HG02571 (cell line): ENCODE measurements around the gene RPRM.
"Not testable (repeated sequence)": the region's sequence is repeated elsewhere in the genome, so short reads cannot be mapped to it uniquely, and the experiment has no call there.

Experiments
- ATAC-seq: cut with Tn5 transposase; IDR thresholded peaks from one replicate; pipeline ENCODE4 v1.9.1; 2021; ENCODE audit warnings: mild to moderate bottlenecking, moderate library complexity; ENCODE audit not compliant: unreplicated experiment

RPRM gene

DNA sequence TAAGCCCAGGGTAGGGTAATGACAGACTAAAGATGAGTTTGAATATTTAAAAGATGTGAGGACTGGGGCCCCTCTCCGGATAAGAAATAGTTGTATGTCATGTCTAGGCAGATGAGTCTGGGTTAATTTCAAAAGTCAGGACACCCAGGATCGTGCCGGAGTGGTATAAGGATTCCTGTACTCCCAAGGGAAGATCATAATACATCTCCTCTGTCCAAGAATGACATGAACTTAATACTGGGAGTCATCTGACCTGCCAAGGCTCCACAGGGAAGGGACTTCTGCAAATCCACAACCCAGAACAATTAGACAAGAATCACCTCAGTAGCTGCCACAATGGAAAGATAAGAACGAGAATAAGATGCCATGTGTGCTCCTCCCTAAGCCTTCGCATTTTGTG is 17.1 kb downstream of the RPRM start:
- ATAC-seq: no peak

DNA sequence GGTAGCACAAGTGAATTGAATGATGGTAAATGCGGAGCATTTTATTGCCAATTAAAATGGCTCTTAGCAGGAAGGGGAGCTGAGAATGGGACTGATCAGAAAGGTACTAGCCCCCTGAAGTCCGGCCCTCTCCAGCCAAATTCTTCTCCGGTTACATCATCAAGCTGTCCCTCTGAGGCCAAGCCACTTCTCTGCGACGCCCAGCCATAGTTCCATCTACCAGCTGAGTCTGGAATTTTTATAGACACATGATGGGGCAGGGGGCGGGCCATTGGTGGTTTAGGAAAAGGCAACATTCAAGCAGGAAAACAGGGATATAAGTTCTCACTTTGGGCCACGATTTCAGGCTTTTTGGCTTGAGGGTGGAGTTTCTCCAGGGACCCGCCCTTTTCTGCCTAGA is 22.7 kb downstream of the RPRM start:
- no peak for ATAC-seq

DNA sequence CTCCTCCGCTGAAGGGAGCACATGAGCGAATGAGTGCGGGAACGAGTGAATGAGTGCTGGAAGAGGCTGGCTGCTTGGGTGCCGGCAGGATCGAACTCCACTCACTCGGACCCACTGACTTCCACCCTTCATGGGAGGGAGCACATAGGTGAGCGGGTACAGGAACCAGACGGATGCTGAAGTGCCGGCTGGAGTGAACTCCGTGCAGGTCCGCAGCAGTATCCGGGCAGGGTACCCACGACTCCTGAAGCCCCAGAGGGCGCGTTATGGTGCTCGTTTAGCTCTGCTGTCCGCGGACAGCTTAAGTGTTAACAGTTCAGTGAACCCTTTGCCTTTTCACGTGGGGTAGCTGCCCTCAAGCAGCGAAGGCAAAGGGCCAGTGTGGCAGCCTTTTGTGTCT is 23.2 kb downstream of the RPRM start:
- no peak for ATAC-seq

DNA sequence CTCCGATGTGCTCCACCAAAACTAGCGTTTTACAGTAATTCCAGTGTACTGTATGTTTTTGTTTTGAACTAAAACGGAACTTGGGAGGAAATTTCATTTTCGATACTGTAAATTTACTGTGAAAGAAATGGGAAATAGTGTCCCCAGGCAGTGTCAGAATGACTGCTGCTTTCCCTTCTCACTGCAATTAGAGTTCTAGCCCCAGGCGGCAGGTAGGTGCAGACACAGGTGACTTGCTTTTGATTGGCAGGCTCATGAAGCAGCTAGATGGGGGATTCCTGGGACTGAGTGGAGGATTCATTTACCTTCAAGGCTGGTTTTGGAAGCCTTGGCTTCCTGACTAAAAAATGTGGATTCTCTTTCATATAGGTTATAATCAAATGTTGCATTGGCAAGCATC is 27.0 kb downstream of the RPRM start:
- ATAC-seq: no peak

DNA sequence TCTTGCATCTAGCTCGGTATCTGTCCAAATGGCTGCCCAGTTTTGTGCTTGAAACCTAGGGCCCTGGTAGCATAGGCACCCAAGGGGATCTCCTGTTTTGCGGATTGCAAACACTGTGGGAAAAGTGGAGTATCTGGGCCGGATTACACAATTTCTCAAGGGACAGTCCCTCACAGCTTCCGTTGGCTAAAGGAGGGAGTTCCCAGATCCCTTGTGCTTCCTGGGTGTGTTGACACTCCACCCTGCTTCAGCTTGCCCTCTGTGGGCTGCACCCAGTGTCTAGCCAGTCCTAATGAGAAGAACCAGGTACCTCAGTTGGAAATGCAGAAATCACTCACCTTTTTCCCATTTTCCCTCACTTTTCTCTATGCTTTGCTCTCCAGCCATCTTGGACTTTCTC is 35.5 kb downstream of the RPRM start:
- no peak for ATAC-seq

DNA sequence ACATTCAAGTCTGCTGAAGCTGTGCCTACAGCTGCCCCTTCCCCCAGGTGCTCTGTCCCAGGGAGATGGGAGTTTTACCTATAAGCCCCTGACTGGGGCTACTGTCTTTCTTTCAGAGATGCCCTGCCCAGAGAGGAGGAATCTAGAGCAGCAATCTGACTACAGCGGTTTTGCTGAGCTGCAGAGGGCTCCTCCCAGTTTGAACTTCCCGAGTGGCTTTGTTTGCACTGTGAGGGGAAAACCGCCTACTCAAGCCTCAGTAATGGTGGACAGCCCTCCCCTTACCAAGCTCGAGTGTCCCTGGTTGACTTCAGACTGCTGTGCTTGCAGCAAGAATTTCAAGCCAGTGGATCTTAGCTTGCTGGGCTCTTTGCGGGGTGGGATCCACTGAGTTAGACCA is 35.9 kb downstream of the RPRM start:
- not testable (repeated sequence) for ATAC-seq

DNA sequence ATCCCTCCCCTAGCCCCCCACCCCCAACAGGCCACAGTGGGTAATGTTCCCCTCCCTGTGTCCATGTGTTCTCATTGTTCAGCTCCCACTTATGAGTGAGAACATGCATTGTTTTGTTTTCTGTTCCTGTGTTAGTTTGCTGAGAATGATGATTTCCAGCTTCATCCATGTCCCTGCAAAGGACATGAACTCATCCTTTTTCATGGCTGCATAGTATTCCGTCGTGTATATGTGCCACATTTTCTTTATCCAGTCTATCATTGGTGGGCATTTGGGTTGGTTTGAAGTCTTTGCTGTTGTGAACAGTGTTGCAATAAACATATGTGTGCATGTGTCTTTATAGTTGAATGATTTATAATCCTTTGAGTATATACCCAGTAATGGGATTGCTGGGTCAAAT is 38.5 kb downstream of the RPRM start:
- ATAC-seq: not testable (repeated sequence)

DNA sequence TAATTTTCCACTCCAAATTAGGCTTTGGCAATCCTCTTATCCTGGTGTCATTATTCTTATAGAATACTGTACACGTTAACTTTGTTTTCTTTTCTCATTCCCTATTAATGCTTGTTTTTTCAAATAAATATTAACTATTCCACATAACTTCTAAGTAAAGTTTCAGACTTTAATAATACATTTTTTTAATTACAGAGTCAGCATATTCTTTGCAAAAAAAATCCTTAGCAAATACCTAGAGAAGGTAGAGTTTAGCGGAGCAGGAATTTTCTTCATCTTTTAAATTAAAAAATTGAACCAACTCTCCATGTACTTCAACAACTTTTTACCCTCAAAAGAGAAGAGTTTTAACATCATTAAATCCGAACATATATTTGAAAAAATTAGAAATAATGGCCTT is 45.2 kb downstream of the RPRM start:
- ATAC-seq: no peak

DNA sequence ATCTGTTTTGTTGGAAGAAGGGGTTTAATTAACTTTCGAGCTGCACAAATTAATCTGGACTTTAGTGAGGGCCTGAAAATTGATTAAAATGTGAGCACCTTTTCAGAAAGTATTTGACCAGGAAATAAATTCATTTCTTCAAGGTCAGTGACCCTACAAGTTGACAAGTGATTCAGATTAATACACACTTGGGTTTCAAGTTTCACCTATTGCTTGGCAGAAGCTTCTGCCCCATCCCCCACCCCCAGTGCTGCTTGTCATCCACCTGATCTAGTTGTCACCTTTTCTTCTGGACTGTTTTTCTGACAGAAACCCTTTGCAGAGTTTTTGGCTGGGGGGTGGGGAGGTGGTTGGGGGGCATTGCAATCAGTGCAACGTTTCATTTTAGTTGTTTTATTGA is 46.2 kb downstream of the RPRM start:
- ATAC-seq: no peak

DNA sequence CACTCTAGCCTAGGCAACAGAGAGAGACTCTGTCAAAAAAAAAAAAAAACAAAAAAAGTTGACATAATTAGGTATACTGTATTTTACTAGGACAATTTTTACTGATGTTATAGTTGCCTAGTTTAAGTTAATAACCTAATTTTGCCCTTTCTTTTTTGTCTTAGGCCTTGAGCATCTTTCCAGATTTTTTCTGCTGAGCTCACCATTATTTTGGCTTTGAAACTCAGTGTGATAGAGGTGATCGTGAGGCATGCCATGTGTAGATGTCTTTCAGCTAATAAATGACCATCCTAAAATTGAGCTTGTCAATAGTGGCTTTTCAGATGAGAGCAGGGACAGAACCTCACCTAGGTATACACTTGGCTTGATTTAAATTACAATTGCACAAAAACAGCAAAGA is 47.4 kb downstream of the RPRM start:
- no peak for ATAC-seq
